HG03095 (cell line): ENCODE results near the gene SRXN1.

Experiments used
- ATAC-seq: cut with Tn5 transposase; IDR thresholded peaks from one replicate; pipeline ENCODE4 v1.9.1; 2021; ENCODE audit warnings: moderate library complexity; ENCODE audit not compliant: unreplicated experiment

The SRXN1 gene

DNA sequence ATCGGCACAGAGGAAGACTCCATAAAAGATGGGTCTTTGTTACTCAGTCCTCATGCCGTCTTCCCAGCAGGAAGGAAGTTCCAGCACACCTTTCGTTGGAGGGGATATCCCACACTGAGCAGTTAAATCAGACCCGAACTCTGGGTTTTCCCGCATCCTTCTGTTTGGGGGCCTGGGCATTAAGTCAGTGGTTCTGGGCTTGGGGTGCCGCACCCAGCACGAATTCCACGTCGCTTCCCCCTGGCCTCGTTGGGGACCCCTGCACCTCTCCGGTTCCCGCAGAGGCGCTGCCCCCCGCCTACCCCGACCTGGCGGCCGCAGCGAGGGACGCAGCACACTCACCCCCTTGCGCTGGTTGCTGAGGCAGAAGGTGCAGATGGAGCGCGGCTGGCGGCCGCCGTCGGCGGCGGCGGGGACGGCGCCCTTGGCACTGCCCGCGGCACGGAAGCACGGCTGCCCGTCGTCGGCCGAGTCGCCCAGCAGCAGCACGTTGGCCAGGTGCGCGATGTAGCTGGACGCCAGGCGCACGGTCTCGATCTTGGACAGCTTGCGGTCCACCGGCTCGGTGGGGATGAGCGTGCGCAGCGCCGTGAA lies 43.5 kb downstream of the SRXN1 start:
- no peak for ATAC-seq

DNA sequence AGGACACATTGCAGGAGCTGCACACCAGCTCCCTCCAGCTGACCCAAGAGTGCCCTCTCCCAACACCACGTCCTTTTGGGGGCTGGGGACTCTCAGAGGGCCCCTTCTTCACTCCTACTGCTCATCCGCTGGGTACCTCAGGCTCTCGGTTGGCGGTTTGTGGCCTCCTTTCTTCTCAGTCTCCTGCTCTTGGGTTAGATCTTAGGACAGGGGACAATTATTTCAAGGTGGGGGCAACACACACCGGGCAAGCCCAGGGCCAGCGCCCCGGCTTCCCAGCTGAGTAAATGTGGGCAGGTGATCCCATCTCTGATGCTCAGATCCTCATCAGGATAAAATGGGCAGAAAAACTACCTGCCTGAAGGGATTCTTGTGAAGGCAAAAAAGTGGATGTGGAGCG lies 44.0 kb downstream of the SRXN1 start:
- ATAC-seq: no peak

DNA sequence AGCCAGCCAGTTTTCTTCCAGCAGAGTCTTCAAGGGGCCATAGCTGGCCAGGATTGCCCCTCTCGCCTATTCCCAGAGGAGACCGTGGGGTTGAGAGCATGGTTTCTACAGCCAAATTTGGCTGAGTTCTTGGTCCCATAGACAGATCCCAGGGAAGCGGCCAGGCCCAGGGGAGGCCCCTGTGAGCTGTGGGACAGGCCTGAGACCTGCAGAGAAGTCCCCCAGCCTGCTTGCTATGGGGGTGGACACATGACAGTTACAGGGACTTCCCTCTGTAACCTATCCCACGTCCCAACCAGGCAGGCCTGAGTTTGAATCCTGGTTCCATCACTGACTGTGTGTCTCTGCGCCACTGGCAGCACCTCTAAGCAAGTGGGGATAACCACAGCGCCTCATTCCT lies 45.5 kb downstream of the SRXN1 start:
- no peak for ATAC-seq

DNA sequence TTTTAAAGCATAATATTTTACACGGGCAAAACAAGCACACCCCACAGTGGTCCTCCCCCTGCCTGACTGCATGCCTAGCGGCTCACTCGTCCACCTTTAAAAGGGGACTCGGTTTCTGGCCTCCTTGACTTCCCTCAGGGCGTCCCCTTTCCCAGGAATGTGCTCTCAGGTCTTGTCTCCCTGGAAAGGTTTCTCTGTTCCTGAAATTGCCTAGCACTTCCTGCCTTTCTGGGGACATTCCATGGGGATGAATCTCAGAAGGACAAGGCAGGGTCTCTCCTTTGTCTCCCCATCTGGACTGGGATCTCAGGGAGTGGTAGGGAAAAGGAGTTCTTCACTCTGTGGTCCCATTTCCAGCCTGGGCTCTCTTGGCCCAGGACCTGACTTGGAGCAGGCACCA lies 47.8 kb downstream of the SRXN1 start:
- ATAC-seq: no peak

DNA sequence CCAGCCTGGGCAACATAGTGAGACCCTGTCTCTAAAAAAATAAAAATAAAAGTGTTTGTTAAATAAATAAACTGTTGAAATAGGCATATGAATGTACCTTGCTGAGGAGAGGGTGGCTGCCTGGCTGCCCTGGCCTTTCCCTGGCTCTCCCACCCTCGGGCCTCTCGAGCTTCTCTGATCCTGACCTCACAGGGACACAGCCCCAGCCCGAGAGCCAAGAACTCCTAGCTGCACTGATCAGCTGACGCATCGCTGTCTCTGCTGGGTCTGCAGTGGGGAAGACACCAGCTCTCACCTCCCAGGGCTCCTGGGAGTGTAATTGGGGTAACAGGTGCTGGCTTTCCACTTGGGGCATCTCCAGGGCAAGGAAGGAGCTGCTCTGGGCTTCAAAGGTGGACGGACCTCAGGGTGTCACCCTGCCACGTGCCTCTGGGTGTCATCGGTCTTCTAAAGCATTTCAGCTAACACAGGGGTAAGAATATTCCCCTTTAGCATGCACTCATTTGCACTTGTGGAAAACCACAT lies 49.8 kb downstream of the SRXN1 start:
- ATAC-seq: no peak

DNA sequence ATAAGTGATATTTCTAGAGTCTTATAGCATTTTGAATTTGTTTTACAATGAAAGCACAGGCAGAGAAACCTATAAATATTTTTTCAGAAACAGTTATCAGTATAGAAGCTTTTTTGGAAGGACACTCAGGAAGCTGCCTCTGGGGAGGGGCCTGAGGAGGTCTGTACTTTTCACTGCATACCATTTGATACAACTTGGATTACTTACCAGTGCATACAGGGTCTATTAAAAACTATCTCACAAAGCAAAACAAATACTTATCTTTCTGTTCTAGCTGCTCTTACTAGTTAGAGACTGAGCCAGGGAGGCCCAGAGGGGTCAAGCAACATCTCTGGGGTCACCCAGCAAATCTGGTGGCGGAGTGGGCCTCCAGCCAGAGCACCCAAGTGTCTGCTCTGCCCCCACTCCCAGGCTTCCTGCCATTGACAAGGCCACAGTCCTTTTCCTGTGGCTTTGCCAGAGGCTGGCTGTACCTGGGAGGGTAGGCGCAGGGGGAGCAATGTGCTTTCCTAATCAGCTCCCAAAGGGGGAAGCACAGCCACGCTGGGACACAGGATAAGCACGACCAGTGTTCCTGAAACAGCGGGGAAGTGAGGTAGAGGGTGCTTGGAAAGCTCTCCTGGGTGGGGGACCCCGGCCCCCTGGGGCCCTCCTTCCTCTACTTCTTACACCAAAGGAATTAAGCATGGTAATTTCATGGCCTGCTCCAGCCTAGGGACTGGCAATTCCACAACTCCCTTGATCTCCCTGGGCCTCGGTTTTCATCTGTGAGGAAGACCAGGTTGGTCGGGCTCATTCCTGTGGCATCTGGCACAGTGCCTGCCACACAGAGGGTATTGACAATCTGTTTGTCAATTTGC lies 50.7 kb downstream of the SRXN1 start:
- no peak for ATAC-seq

DNA sequence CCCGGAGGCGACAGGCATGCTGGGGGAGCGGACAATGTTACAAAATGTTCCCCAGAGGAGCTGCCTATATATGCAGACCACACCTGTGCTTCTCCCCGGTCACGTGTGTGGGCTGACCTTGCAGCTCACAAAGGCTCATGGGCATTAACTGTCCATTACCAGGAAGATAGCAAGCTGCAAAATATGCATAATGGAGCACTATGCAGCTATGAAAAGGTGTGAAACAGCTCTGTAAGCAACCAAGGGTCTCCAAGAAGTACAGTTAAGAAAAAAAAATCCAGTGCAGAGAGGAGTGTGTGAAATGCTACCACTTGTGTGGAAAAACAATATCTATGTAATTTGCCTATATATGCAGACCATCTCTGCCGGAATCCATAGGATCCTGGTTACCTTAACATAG lies 52.3 kb downstream of the SRXN1 start:
- ATAC-seq: no peak

DNA sequence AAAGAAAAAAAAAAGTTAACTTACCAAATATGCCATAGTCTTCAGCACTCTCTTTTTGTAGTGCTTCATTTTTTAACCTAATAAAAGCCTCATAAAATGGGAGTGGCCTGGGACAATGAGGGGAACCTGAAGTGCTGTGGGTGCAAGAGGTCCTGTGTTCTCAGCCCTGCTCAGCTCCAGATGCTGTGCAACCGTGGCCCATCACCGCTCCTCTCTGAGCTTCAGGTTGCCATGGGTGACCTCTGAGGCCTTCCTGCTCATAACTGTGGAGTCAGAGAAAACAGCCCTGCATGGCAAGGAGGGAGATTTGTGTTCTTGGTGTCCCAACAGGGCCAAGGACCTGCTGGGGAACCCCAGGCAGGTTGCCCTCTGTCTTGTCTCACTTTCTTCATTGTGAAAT lies 52.9 kb downstream of the SRXN1 start:
- ATAC-seq: no peak

DNA sequence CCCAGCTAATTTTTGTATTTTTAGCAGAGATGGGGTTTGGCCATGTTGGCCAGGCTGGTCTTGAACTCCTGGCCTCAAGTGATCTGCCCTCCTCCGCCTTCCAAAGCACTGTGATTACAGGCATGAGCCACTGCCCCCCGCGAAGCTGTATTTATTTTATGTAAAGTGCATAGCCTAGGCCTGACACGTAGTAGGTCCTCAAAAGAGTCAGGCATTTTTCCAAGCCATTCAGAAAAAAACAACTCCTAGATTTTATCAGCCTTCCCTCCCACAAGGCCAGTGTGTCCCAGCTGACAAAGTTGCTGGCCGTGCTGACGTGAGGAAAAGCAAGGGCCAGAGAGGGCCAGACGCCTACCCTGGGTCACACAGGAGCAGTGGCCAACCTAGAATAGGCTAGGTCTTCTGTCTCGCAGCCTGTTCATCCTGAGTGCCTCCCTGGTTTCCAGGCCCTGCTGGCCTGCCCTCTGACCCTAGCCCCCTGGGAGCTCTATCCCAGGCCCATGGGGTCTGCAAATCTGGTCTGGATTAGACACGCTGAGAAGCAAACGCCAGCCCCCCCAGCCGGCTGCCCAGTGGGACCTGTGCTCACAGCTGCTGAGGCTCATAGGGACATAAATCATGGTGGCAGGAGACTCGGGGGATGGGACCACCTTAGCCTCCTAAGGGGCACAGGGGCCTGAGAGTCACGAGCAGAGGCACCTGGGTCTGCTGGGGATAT lies 54.7 kb downstream of the SRXN1 start:
- no peak for ATAC-seq

DNA sequence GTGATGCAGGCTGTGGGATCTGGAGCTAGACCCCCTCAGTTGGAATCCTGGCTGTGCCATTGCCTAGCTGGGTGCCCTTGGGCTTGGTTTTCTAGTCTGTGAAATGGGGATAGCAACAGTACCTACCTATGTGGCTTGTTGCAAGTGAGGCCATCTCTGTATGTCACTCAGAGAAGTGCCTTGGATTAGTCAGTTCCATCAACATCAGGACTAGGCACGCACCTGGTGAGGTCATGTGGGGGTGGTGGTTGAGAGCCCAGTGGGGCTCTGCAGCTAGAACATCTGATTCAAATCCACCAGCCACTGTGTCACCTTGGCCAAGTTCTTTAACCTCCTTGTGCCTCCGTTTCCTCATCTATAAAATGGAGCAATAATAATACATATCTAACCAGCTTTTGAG lies 55.4 kb downstream of the SRXN1 start:
- no peak for ATAC-seq
